ENCODE measurements around the gene CUTC.

Gene CUTC

GRCh38 chr10:99782447-99783286, 50.6 kb downstream of the CUTC start, which contains the start of gene ABCC2:
ABCC2 (plus strand) TSS chr10:99782640; CDS start chr10:99782845, 205 bp downstream.
- DNase-seq (ENCODE audit: low read depth in 2 of 2, low spot score in 1 of 2): no peak

GRCh38 chr10:99784016-99784726, 52.1 kb downstream of the CUTC start:
- no peak for DNase-seq (ENCODE audit: low read depth in 2 of 2, low spot score in 1 of 2)

- DNase-seq (ENCODE audit: low read depth in 2 of 2, low spot score in 1 of 2): no peak
These were observed 52.9 kb downstream of the CUTC start for GRCh38 chr10:99784727-99785441.

GRCh38 chr10:99785646-99786045, 53.6 kb downstream of the CUTC start:
- no peak for DNase-seq (ENCODE audit: low read depth in 2 of 2, low spot score in 1 of 2)

GRCh38 chr10:99787311-99787710, 55.3 kb downstream of the CUTC start:
- no peak for DNase-seq (ENCODE audit: low read depth in 2 of 2, low spot score in 1 of 2)

GRCh38 chr10:99787782-99788445, 55.9 kb downstream of the CUTC start:
- DNase-seq (ENCODE audit: low read depth in 2 of 2, low spot score in 1 of 2): no peak

GRCh38 chr10:99788598-99789256, 56.7 kb downstream of the CUTC start:
- DNase-seq (ENCODE audit: low read depth in 2 of 2, low spot score in 1 of 2): no peak

GRCh38 chr10:99791831-99792230, 59.8 kb downstream of the CUTC start:
- no peak for DNase-seq (ENCODE audit: low read depth in 2 of 2, low spot score in 1 of 2)

- DNase-seq (ENCODE audit: low read depth in 2 of 2, low spot score in 1 of 2): no peak
These were observed 61.8 kb downstream of the CUTC start for GRCh38 chr10:99793819-99794218.

- DNase-seq (ENCODE audit: low read depth in 2 of 2, low spot score in 1 of 2): no peak
These were observed 64.9 kb downstream of the CUTC start for GRCh38 chr10:99796928-99797327.

- DNase-seq (ENCODE audit: low read depth in 2 of 2, low spot score in 1 of 2): no peak
These were observed 66.0 kb downstream of the CUTC start for GRCh38 chr10:99798031-99798430.

GRCh38 chr10:99798920-99799319, 66.9 kb downstream of the CUTC start:
- DNase-seq (ENCODE audit: low read depth in 2 of 2, low spot score in 1 of 2): no peak

- DNase-seq (ENCODE audit: low read depth in 2 of 2, low spot score in 1 of 2): no peak
These were observed 67.6 kb downstream of the CUTC start for GRCh38 chr10:99799613-99800012.

- DNase-seq (ENCODE audit: low read depth in 2 of 2, low spot score in 1 of 2): no peak
These were observed 72.4 kb downstream of the CUTC start for GRCh38 chr10:99804471-99804870.

GRCh38 chr10:99805190-99805589, 73.2 kb downstream of the CUTC start:
- DNase-seq (ENCODE audit: low read depth in 2 of 2, low spot score in 1 of 2): no peak

All from stimulated activated CD8-positive, alpha-beta memory T cell treated with anti-CD3 and anti-CD28 coated beads, Interleukin-4, amount 100 ng/mL, for 4 hours (primary cell).